Stimulated activated CD8-positive, alpha-beta memory T cell treated with anti-CD3 and anti-CD28 coated beads, Interleukin-4, amount 100 ng/mL, for 48 hours (primary cell): ENCODE measurements around the gene KCNJ4.

Source experiments
- DNase-seq: peaks from one replicate; pipeline ENCODE4 v3.0.0-alpha.2; 2020

KCNJ4 gene

DNA sequence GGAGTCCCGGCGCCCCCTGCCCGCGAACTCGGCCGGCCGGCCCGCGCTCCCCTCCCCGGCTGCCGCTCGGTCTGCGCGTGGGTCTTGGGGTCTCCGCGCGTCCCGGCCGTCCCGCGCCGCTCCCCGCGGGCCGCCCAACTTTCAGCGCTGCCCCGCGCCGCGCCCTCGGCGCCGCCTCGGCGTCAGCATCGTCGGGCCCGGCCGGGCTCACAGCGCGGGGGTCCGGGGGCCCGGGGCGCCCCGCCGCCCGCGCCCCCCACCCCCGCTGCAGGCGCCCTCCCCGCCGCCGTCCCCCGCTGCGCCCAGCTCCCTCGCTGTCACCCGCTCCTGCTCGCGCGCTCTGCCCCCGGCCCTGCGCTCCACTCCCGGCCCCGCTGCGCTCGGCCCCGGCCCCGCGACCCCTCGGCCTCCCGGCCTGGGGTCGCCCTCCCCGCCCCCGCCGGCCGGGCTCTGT lies at the start of gene KCNJ4:
KCNJ4 (minus strand) TSS at position 124 of the 454 bp plus-strand sequence. CDS start 27,067 bp downstream, outside the sequence.
- DNase-seq, result no peak

GRCh38 chr22:38503021-38503420 lies 48.0 kb upstream of the KCNJ4 start:
- no peak for DNase-seq

- no peak for DNase-seq
These were observed 47.0 kb upstream of the KCNJ4 start for GRCh38 chr22:38501797-38502672.

GRCh38 chr22:38497869-38498268 lies 42.9 kb upstream of the KCNJ4 start:
- DNase-seq, result no peak

DNA sequence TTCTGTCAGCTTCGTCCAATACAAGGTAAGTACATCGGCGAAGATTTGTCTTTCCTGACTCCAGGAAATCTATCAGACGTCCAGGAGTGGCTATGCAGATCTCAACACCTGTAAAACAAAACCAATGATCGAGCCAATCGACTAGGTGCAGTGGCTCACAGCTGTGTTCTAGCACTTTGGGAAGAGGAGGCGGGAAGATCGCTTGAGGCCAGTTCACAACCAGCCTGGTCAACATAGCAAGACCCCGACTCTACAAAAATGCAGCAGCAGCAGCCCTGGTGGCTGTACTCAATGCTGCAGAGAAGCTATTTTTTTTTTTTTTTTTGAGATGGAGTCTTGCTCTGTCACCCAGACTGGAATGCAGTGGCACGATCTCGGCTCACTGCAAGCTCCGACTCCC lies 39.9 kb upstream of the KCNJ4 start:
- DNase-seq, result no peak

- DNase-seq, result no peak
These were observed 39.5 kb upstream of the KCNJ4 start for GRCh38 chr22:38494498-38494897.

- no peak for DNase-seq
These were observed 36.8 kb upstream of the KCNJ4 start for GRCh38 chr22:38491707-38492348.

GRCh38 chr22:38490915-38491314 lies 35.9 kb upstream of the KCNJ4 start:
- DNase-seq, result no peak

DNA sequence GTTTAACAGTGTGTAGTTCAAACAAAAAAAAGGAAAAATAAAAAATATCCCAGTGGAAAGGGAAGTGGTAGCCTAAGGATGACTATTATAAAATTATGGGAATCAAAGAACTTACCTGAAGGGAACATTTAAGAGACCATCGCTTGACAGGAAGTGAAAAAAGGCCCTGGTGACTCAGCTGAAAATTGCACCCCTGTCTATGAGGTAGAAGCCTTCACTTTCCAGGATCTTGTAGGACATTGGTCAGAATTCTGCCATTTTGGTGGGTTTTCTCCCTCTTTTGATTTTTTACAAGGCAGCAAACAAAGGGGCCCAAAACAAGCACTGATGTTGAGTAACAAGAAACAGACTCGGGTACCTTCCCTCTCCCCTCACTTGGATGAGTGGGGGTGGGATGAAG lies 35.5 kb upstream of the KCNJ4 start:
- DNase-seq, result no peak

DNA sequence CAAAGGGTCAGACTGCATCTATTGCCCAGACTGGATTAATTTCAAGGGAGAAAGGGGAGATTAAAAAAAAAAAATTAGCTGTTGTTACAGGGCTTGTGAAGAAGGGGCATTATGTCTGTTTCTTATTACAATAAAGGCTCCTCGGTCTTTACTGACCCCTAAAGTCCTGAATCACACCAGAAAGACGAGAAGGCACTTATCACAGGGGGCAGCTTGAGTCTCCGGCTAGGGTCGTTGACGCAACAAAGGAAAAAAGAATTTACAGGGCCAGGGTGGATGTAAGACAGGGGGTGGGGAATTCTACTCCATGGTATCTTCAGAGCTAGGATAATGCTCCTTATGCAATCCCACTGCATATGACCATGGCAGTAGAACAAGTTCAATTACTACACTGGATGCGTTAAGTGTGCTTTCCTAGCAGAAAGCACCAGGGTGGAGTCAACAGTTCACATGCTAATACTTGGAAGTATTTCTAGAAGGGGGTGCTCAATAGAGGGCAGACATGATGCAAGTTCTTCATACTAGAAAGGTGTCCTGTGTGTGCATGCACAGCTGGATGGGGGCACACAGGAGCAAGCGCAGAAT lies 34.7 kb upstream of the KCNJ4 start:
- DNase-seq, result no peak

- no peak for DNase-seq
These were observed 34.1 kb upstream of the KCNJ4 start for GRCh38 chr22:38489142-38489541.

- peak; percentile 29 for DNase-seq
These were observed 32.9 kb upstream of the KCNJ4 start for GRCh38 chr22:38487946-38488345.

- DNase-seq, result peak; percentile 21
These were observed 30.8 kb upstream of the KCNJ4 start for GRCh38 chr22:38485783-38486182.

DNA sequence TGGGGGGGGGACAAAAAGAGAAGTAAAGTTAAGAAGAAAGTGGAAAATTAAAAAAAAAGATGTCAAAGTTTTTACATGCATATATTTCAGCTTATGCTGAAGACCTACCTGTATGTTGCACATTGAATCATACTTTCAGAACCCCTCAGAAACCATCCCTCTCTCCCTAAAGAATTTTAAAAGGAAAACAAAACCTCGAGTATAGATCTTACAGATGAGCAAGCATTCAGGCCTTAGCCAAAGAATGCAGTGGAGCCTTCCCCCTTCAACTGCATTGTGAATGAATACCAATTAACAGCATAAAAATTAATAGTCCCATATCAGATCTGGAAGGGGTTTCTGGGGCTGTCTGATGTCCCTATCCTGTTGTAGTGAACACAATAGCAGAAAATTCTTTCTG lies 29.2 kb upstream of the KCNJ4 start:
- DNase-seq, result no peak

DNA sequence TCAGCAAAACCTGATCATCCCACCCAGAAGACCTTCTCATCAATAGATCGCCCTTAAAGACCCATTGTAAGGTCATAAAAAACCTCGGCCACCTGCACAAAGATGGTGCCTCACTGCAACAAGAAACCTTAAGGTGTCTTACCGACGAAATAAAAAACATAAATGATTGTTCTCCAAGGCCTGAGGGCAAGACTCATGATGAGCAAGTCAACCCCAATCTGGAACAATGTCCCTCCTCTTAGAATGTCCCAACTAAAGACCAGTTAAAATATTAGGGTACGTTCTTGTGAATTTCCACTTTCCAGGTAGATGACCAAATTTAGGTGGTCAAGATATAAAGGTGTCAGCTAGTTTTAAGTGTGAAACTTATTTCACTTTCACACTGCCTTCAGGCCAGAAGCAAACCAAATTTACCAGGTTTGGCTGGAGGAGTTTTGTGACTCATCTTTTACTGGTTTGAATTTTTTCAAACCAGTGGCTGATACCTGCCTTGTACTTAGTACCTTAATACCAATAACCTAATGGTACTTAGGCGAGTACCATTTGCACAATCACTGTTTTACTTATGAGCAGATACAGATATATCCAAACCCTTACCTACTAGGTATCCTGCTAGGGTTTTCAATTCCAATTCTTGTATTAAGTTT lies 27.8 kb upstream of the KCNJ4 start:
- DNase-seq, result no peak

DNA sequence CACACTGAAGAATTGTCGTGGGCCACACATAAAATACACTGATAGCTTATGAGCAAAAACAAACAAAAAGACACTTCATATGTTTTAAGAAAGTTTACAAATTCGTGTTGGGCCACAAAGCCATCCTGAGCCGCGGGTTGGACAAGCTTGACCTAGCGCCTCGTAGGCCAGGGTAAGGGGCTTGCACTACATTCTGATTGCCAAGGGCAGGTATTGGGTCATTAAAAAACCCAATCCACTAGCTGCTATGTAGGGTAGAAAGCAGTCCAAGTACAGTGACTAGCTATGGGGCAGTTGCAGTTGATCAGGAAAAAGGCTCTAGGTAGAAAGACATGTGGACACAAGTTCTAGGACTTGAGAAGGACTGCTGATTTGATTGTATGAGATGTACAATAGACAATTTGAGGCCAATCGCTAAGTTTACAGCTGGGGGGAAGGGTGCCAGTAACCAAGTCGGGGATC lies 26.9 kb upstream of the KCNJ4 start:
- no peak for DNase-seq

DNA sequence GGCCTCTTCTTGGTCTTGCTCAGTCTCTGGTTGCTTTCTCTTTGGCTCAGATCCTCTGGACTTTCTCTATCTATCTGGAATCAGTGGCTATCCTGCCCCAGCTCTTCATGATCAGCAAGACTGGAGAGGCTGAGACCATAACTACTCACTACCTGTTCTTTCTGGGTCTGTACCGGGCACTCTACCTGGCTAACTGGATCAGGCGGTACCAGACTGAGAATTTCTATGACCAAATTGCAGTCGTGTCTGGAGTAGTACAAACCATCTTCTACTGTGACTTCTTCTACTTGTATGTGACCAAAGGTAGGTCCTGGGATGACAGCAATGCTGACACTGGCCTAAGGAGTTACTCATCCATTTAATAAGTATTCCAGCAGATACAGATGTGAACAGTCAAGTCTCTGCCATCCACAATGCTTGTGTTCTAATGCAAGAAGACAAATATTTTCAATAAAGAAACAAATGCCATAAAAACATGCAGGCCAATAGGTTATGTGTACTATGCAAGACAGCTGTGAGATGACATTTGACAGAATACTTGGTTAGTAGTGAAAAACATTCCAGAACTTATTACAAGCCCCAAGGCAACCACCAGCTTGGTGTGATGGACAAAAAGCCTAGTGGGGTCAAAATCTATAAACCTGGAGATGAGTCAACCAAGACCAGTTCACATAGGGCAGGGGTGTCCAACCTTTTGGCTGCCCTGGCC lies 26.3 kb upstream of the KCNJ4 start:
- no peak for DNase-seq

GRCh38 chr22:38479096-38479837 lies 24.3 kb upstream of the KCNJ4 start:
- DNase-seq, result no peak

DNA sequence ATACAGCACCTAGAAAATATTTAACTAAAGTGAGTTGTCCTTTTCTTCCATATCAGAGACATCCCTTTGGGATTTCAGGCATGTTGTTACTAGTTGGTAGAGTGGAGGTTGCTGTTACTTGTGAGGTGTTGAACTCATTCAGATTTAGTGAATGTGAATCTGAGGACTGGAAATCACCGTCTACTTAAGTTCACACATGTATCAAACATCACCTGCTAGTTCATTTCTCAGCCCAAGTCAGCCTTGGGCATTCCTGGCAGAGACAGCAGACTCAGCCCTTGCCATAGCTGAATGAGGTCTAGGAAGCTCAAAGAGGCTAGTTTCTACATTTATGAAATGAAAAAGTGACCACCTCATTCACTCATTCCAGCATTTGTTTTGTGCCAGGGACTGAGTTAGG lies 22.6 kb upstream of the KCNJ4 start:
- no peak for DNase-seq

DNA sequence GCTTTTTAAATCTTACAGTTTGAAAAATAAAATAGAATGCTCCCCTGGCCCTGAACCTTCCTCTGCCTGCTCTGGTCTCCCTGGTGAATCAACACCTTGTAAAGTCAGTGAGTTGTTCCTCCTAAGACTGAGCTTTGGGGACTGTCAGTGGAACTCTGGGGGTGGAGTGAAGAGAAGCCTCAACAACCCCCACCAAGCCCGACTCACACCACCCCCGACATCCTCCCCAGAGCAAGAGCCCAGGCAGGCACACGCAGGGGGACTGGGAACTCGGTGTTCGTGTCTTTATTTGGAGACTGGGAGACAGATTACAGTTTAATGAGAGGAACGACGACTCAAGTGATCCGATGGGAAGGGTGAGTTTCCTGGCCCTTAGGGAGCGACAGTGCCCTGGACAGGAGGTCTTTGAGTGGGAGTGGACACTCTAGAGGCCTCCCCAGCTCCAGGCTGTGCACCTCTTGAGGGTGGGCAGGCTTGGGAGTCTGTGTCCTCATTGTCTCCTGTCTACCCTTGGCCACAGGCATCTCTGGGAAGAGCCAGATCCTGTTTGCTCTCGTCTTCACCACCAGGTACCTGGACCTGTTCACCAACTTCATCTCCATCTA lies 19.1 kb upstream of the KCNJ4 start:
- no peak for DNase-seq

DNA sequence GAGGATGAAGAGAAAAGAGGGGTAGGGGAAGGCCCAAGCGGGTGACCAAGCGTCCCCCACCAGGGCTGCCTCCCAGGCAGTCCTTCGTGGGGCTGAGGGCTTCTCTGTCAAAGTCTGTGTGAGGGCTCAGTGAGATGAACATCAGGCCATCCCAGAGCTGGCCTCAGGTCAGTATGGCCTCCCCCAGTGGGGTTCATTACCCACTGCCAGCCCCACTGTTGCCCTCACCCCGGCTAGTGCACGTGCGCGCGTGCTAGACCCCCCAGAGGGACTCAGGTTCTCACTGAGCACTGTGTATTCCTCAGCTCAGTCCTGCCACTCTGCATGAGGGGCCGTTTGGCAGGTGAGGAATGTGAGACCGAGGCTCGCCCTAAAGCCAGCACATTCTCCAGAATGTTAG lies 16.2 kb upstream of the KCNJ4 start:
- DNase-seq, result no peak
